Measurements from ENCODE around the gene KIAA0930. TPM values are rescaled to one million over a fixed set of nuclear protein-coding genes. Genes with fewer than 3 reads are reported as not detected.

Gene KIAA0930
- total RNA-seq, 2 donors from 2014 or later: 29.1 to 55.1 TPM

GRCh38 chr22:45142376-45142775 is 98.3 kb downstream of the KIAA0930 start:
- 92% methylated on average over 15 of the region's 15 CpGs for WGBS
- intact Hi-C loops (cut with DNase I): no loop called here

More at GRCh38 chr22:45142376-45142775, 98.3 kb downstream of the KIAA0930 start:
- Histone ChIP-seq H3K27me3 (replicated peaks; ENCODE audit: insufficient read depth) (no peaks in the 10 kb centered on the region), H3K4me1 (replicated peaks) (no peaks in the 10 kb centered on the region), H3K27ac (no peak overlapping the region), H3K4me3 (no peak overlapping the region), H3K9me3 (no peaks in the 10 kb centered on the region), H3K36me3 (no peaks in the 10 kb centered on the region)
- no peak for DNase-seq (ENCODE audit: low spot score)
- TF ChIP-seq, protein P1, sequence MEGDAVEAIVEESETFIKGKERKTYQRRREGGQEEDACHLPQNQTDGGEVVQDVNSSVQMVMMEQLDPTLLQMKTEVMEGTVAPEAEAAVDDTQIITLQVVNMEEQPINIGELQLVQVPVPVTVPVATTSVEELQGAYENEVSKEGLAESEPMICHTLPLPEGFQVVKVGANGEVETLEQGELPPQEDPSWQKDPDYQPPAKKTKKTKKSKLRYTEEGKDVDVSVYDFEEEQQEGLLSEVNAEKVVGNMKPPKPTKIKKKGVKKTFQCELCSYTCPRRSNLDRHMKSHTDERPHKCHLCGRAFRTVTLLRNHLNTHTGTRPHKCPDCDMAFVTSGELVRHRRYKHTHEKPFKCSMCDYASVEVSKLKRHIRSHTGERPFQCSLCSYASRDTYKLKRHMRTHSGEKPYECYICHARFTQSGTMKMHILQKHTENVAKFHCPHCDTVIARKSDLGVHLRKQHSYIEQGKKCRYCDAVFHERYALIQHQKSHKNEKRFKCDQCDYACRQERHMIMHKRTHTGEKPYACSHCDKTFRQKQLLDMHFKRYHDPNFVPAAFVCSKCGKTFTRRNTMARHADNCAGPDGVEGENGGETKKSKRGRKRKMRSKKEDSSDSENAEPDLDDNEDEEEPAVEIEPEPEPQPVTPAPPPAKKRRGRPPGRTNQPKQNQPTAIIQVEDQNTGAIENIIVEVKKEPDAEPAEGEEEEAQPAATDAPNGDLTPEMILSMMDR (IDR thresholded peaks at IDR 0.05): no peak
- TF ChIP-seq POLR2A (IDR thresholded peaks at IDR 0.05): no peak
- no peak for TF ChIP-seq POLR2AphosphoS5 (IDR thresholded peaks at IDR 0.05)

MicroRNAs within 50 kb of the gene (microRNA counts, 767-probe panel; counts per million panel counts)
- 0 to 431 counts per million in 2 donors for microRNA hsa-miR-1249

Small RNA genes within 50 kb of the gene (microRNA-seq; reads per million reads assigned to microRNA genes)
- 12.0 reads per million, percentile 54 among the genes with 10 or more reads in this experiment for gene MIR1249

Small RNA genes within 50 kb of the gene (small RNA-seq; reads per million reads assigned to genes)
- 0.81 to 1.3 reads per million in 2 donors for gene MIR1249

Other genes with a start within 250 kb of the KIAA0930 start
- 10 to 100 TPM in 1 of 2 donors, 1 to 10 TPM in 1; 9.7 to 27.3 TPM for gene PHF21B, start 230.9 kb downstream of the KIAA0930 start, total RNA-seq
- 100 to 1,000 TPM in 1 of 2 donors, 10 to 100 TPM in 1; 51.4 to 101 TPM for gene NUP50, start 77.0 kb downstream of the KIAA0930 start, total RNA-seq
- gene UPK3A, start 44.1 kb upstream of the KIAA0930 start, total RNA-seq: 100 to 1,000 TPM in 1 of 2 donors, 10 to 100 TPM in 1; 12.6 to 103 TPM
- 100 to 1,000 TPM in 1 of 2 donors, 10 to 100 TPM in 1; 60.8 to 215 TPM for gene FAM118A, start 69.0 kb upstream of the KIAA0930 start, total RNA-seq
- gene SMC1B, start 172.7 kb upstream of the KIAA0930 start, total RNA-seq: 1 to 10 TPM in 1 of 2 donors, not detected in 1; 8.2 TPM
- 1 to 10 TPM; 6.0 to 7.4 TPM for gene RIBC2, start 172.8 kb upstream of the KIAA0930 start, total RNA-seq